ENCODE results near the gene PRICKLE1. TPM values are rescaled to one million over a fixed set of nuclear protein-coding genes. Genes with fewer than 3 reads are reported as not detected.

Gene PRICKLE1
- polyA plus RNA-seq, 1 experiment: 36.0 TPM

DNA sequence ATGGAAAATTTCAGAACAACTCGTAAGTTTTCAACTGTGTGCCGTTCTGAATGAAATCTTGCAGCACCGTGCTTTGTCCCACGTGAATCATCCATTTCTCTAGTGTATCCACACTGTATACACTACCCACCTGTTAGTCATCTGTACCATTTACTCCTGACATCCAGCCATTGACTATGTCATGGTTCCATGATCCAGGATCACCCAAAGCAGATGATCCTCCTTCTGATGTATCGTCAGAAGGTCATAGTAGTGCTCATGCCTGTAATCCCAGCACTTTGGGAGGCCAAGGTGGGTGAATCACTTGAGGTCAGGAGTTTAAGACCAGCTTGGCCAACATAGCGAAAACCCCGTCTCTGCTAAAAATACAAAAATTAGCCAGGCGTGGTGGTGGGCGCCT, 140.7 kb downstream of the PRICKLE1 start:
- POLR2A ChIA-PET: no interaction called here
- Histone ChIP-seq H3K27ac (ENCODE audit: low read depth, low read length) (no peak overlapping the region), H3K27me3 (ENCODE audit: control insufficient read depth, insufficient read depth, low read length) (no peaks in the 10 kb centered on the region), H3K9me3 (ENCODE audit: control insufficient read depth, insufficient read depth, low read length) (no peaks in the 10 kb centered on the region; the same call in 1 of the 2 replicates), H3K4me3 (ENCODE audit: low read depth, low read length) (no peak overlapping the region)
- CTCF ChIA-PET: no interaction called here
- TF ChIP-seq, protein P1, sequence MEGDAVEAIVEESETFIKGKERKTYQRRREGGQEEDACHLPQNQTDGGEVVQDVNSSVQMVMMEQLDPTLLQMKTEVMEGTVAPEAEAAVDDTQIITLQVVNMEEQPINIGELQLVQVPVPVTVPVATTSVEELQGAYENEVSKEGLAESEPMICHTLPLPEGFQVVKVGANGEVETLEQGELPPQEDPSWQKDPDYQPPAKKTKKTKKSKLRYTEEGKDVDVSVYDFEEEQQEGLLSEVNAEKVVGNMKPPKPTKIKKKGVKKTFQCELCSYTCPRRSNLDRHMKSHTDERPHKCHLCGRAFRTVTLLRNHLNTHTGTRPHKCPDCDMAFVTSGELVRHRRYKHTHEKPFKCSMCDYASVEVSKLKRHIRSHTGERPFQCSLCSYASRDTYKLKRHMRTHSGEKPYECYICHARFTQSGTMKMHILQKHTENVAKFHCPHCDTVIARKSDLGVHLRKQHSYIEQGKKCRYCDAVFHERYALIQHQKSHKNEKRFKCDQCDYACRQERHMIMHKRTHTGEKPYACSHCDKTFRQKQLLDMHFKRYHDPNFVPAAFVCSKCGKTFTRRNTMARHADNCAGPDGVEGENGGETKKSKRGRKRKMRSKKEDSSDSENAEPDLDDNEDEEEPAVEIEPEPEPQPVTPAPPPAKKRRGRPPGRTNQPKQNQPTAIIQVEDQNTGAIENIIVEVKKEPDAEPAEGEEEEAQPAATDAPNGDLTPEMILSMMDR (IDR thresholded peaks at IDR 0.05; ENCODE audit: low read depth, low read length): no peak
- DNase-seq (ENCODE audit: low read depth, low spot score): no peak

GRCh38 chr12:42447371-42447786, 142.2 kb downstream of the PRICKLE1 start:
- no peak overlapping the region for H3K4me3 ChIP-seq (ENCODE audit: low read depth, low read length)
- no peaks in the 10 kb centered on the region; the same call in 1 of the 2 replicates for H3K9me3 ChIP-seq (ENCODE audit: control insufficient read depth, insufficient read depth, low read length)
- no peak overlapping the region for H3K27ac ChIP-seq (ENCODE audit: low read depth, low read length)
- H3K27me3 ChIP-seq (ENCODE audit: control insufficient read depth, insufficient read depth, low read length): no peaks in the 10 kb centered on the region
- TF ChIP-seq, protein P1 (IDR thresholded peaks at IDR 0.05; ENCODE audit: low read depth, low read length): no peak
- POLR2A ChIA-PET: no interaction called here
- CTCF ChIA-PET: no interaction called here
- DNase-seq (ENCODE audit: low read depth, low spot score): no peak

- ChIA-PET CTCF (no interaction called here), POLR2A (no interaction called here)
- Histone ChIP-seq H3K27ac (ENCODE audit: low read depth, low read length) (no peak overlapping the region), H3K4me3 (ENCODE audit: low read depth, low read length) (no peak overlapping the region), H3K9me3 (ENCODE audit: control insufficient read depth, insufficient read depth, low read length) (no peaks in the 10 kb centered on the region; the same call in 1 of the 2 replicates), H3K27me3 (ENCODE audit: control insufficient read depth, insufficient read depth, low read length) (no peaks in the 10 kb centered on the region)
- no peak for DNase-seq (ENCODE audit: low read depth, low spot score)
- TF ChIP-seq, protein P1 (IDR thresholded peaks at IDR 0.05; ENCODE audit: low read depth, low read length): no peak
These were observed 142.8 kb downstream of the PRICKLE1 start for GRCh38 chr12:42446761-42447160.

DNA sequence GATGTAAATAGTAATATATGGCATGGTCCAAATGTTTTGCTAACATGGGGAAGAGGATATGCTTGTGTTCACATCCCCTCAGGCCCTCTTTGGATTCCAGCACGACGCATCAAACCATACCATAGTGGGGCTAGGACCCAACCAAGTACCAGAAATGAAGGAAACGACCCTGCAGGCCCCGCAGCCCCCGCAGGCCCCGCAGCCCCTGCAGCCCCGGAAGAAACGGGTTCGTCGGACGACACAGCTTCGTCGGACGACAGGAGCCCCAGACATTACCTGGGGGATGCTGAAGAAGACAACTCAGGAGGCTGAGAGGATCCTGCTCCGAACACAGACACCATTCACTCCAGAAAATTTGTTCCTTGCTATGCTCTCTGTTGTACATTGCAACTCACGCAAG, 143.7 kb downstream of the PRICKLE1 start:
- Histone ChIP-seq H3K4me3 (ENCODE audit: low read depth, low read length) (no peak overlapping the region), H3K27me3 (ENCODE audit: control insufficient read depth, insufficient read depth, low read length) (no peaks in the 10 kb centered on the region), H3K9me3 (ENCODE audit: control insufficient read depth, insufficient read depth, low read length) (no peaks in the 10 kb centered on the region; the same call in 1 of the 2 replicates), H3K27ac (ENCODE audit: low read depth, low read length) (no peak overlapping the region)
- TF ChIP-seq, protein P1 (IDR thresholded peaks at IDR 0.05; ENCODE audit: low read depth, low read length): no peak
- POLR2A ChIA-PET: no interaction called here
- DNase-seq (ENCODE audit: low read depth, low spot score): no peak
- CTCF ChIA-PET: no interaction called here

DNA sequence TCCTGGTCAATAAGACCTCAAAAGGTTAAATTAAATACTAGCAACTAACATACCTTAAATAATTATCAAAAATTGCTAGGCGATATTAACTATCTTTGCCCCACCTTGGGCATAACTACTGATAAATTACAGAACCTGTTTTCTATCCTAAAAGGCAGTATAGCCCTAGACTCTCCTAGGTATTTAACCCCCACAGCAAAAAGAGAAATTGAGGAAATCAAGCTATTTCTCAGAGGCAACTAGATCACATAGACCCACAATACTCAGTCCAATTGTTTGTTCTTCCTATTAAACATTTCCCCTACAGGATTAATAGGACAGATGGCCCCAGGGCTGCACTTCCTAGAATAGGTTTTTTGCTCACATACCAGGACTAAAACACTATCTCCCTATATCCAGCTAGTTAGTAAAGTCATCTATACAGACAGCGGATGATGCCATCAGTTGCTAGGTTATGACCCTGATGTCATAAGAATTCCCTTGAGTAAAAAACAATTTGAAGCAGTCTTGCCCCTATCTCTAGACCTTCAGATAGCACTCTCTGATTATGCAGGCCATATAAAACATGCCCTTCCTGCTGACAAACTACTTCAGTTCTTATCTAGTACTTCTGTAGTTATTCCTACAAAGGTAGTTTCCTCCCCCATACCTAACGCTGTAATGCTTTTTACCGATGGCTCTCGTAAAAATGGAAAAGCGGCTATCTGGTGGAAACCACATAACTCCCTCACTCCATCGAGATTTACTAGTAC, 145.2 kb downstream of the PRICKLE1 start:
- Histone ChIP-seq H3K9me3 (ENCODE audit: control insufficient read depth, insufficient read depth, low read length) (no peaks in the 10 kb centered on the region; the same call in 1 of the 2 replicates), H3K4me3 (ENCODE audit: low read depth, low read length) (no peak overlapping the region), H3K27ac (ENCODE audit: low read depth, low read length) (no peak overlapping the region), H3K27me3 (ENCODE audit: control insufficient read depth, insufficient read depth, low read length) (no peaks in the 10 kb centered on the region)
- ChIA-PET CTCF (no interaction called here), POLR2A (no interaction called here)
- TF ChIP-seq, protein P1 (IDR thresholded peaks at IDR 0.05; ENCODE audit: low read depth, low read length): no peak
- no peak for DNase-seq (ENCODE audit: low read depth, low spot score)

Data from AG04450 (cell line).